GM18909 (cell line): ENCODE results near the gene SUPT16H.
A peak's percentile ranks its signal among the peaks of the same experiment; 100 is the strongest.

ENCODE experiments used
- ATAC-seq: cut with Tn5 transposase; IDR thresholded peaks from one replicate; pipeline ENCODE4 v1.9.1; 2021; ENCODE audit warnings: mild to moderate bottlenecking; ENCODE audit not compliant: unreplicated experiment, poor library complexity

Gene SUPT16H

GRCh38 chr14:21369949-21370679, 13.7 kb downstream of the SUPT16H start:
- ATAC-seq, result no peak

GRCh38 chr14:21367582-21368144, 16.2 kb downstream of the SUPT16H start:
- no peak for ATAC-seq

- ATAC-seq, result no peak
Measured at GRCh38 chr14:21356511-21356910, 27.3 kb downstream of the SUPT16H start.

- peak; percentile 72 for ATAC-seq
Measured at GRCh38 chr14:21352587-21352986, 31.2 kb downstream of the SUPT16H start.

- no peak for ATAC-seq
Measured at GRCh38 chr14:21350539-21350938, 33.3 kb downstream of the SUPT16H start.

- no peak for ATAC-seq
Measured at GRCh38 chr14:21347201-21347600, 36.6 kb downstream of the SUPT16H start.

- no peak for ATAC-seq
Measured at GRCh38 chr14:21346532-21347135, 37.2 kb downstream of the SUPT16H start.

GRCh38 chr14:21343035-21343794, 40.6 kb downstream of the SUPT16H start:
- no peak for ATAC-seq

GRCh38 chr14:21334202-21334906, 49.5 kb downstream of the SUPT16H start:
- ATAC-seq, result no peak

GRCh38 chr14:21332950-21333349, 50.9 kb downstream of the SUPT16H start:
- no peak for ATAC-seq

- no peak for ATAC-seq
Measured at GRCh38 chr14:21326972-21327371, 56.8 kb downstream of the SUPT16H start.

- no peak for ATAC-seq
Measured at GRCh38 chr14:21322716-21323115, 61.1 kb downstream of the SUPT16H start.

- no peak for ATAC-seq
Measured at GRCh38 chr14:21320913-21321312, 62.9 kb downstream of the SUPT16H start.

GRCh38 chr14:21317398-21317797, 66.4 kb downstream of the SUPT16H start:
- ATAC-seq, result no peak

- ATAC-seq, result no peak
Measured at GRCh38 chr14:21313512-21313911, 70.3 kb downstream of the SUPT16H start.

- ATAC-seq, result no peak
Measured at GRCh38 chr14:21311614-21312013, 72.2 kb downstream of the SUPT16H start.

- ATAC-seq, result no peak
Measured at GRCh38 chr14:21309956-21310355, 73.9 kb downstream of the SUPT16H start.

GRCh38 chr14:21309238-21309636, 74.6 kb downstream of the SUPT16H start:
- no peak for ATAC-seq

- ATAC-seq, result peak; percentile 88
Measured at GRCh38 chr14:21308479-21309237, 75.2 kb downstream of the SUPT16H start.

- ATAC-seq, result peak; percentile 26
Measured at GRCh38 chr14:21308132-21308478, 75.7 kb downstream of the SUPT16H start.
